SK-N-SH (cell line): ENCODE data around the gene GPR162.

Source experiments
- CTCF ChIP-seq: fragments of 200-600 bp; sonication (generic); IDR thresholded peaks from 2 replicates; pipeline ENCODE4 v1.6.1; 2017; ENCODE audit warnings: antibody characterized with exemption, mild to moderate bottlenecking, moderate library complexity
- EP300 ChIP-seq, 2 experiments: IDR thresholded peaks; 2 replicates each; pipeline versions ENCODE4 v1.4.0 to v1.6.1; 2012; ENCODE audit warnings: borderline replicate concordance in 1 of 2, low read depth in 1 of 2, low read length in 1 of 2
- EZH2phosphoT487 ChIP-seq: fragments of 200-600 bp; sonication (generic); IDR thresholded peaks from 2 replicates; pipeline ENCODE4 v1.6.1; 2017; ENCODE audit warnings: low read depth, mixed run types, mild to moderate bottlenecking, antibody characterized with exemption, moderate library complexity, borderline replicate concordance
- GATA2 ChIP-seq: sonication (generic); formaldehyde crosslinking; IDR thresholded peaks from 2 replicates; pipeline ENCODE4 v1.5.0; 2020; ENCODE audit warnings: mild to moderate bottlenecking, missing genetic modification reagents
- IRF3 ChIP-seq: fragments of 150-350 bp; IDR thresholded peaks from 2 replicates; pipeline ENCODE4 v1.6.1; 2016; ENCODE audit warnings: mild to moderate bottlenecking, low read depth, low read length
- PBX3 ChIP-seq: IDR thresholded peaks from 2 replicates; pipeline ENCODE4; 2012
- RAD21 ChIP-seq: IDR thresholded peaks from 2 replicates; pipeline ENCODE4 v1.6.1; 2012; ENCODE audit warnings: mild to moderate bottlenecking, low read length
- RCOR1 ChIP-seq: fragments of 150-350 bp; IDR thresholded peaks from 2 replicates; pipeline ENCODE4 v1.6.1; 2017; ENCODE audit warnings: antibody characterized with exemption, low read length
- TAF1 ChIP-seq: IDR thresholded peaks from 2 replicates; pipeline ENCODE4 v1.6.1; 2012; ENCODE audit warnings: low read depth, mild to moderate bottlenecking, low read length, moderate library complexity, borderline replicate concordance
- TCF12 ChIP-seq: IDR thresholded peaks from 2 replicates; pipeline ENCODE4 v1.4.0; 2012
- USF1 ChIP-seq: IDR thresholded peaks from 2 replicates; pipeline ENCODE4 v1.4.0; 2012; ENCODE audit warnings: low read depth, borderline replicate concordance

GRCh38 chr12:6833189-6833890 is 11.7 kb downstream of the GPR162 start:
- no peak for TF ChIP-seq EP300 (IDR thresholded peaks at IDR 0.05; ENCODE audit: borderline replicate concordance in 1 of 2, low read depth in 1 of 2, low read length in 1 of 2)
- TF ChIP-seq CTCF: no peak
- TF ChIP-seq PBX3: no peak
- no peak for TF ChIP-seq IRF3
- TF ChIP-seq TCF12: no peak
- no peak for TF ChIP-seq RCOR1
- no peak for TF ChIP-seq GATA2 (CRISPR knock-in tag)
- no peak for TF ChIP-seq TAF1
- TF ChIP-seq USF1: no peak
- TF ChIP-seq EZH2phosphoT487: no peak
- no peak for TF ChIP-seq RAD21
